Esophagus muscularis mucosa (tissue), 4 donors: Measurements from ENCODE around the gene ARAP3. TPM values are rescaled to one million over a fixed set of nuclear protein-coding genes. Genes with fewer than 3 reads are reported as not detected.

Source experiments
- DNase-seq: peaks from one replicate; pipeline ENCODE4 v3.0.0-alpha.2; 2017; ENCODE audit errors: extremely low spot score
- H3K27ac ChIP-seq, 4 donors: fragments of 200-600 bp; sonication (generic); replicated peaks in 1 of 4; 1 replicate in 3 of 4; 2 replicates in 1 of 4; pipeline ENCODE4 v1.5.1; 2016 to 2019; ENCODE audit warnings: mild to moderate bottlenecking in 1 of 4
- H3K27me3 ChIP-seq, 4 donors: fragments of 200-600 bp; sonication (generic); one replicate each; pipeline versions ENCODE4 v1.5.1 to v1.6.0; 2016 to 2019
- H3K36me3 ChIP-seq, 4 donors: fragments of 200-600 bp; sonication (generic); one replicate each; pipeline ENCODE4 v1.5.1; 2016 to 2019
- H3K4me1 ChIP-seq, 4 donors: fragments of 200-600 bp; sonication (generic); one replicate each; pipeline ENCODE4 v1.5.1; 2016 to 2019
- H3K4me3 ChIP-seq, 4 donors: fragments of 200-600 bp; sonication (generic); 1 replicate in 2 of 4; 2 replicates in 2 of 4; pipeline ENCODE4 v1.5.1; 2016 to 2019; ENCODE audit warnings: mild to moderate bottlenecking in 4 of 4, moderate library complexity in 1 of 4
- H3K9me3 ChIP-seq, 4 donors: fragments of 200-600 bp; sonication (generic); 1 replicate in 3 of 4; 2 replicates in 1 of 4; pipeline ENCODE4 v1.5.1; 2016 to 2019
- EP300 ChIP-seq: sonication (generic); formaldehyde crosslinking; IDR thresholded peaks from one replicate; pipeline ENCODE4 v1.6.1; 2017; ENCODE audit warnings: antibody characterized with exemption
- POLR2A ChIP-seq: fragments of 450-650 bp; IDR thresholded peaks from one replicate; pipeline ENCODE4 v1.6.1; 2017; ENCODE audit warnings: antibody characterized with exemption, moderate library complexity, mild to moderate bottlenecking, low read depth
- POLR2AphosphoS5 ChIP-seq, 2 donors: sonication (generic); formaldehyde crosslinking; IDR thresholded peaks; one replicate each; pipeline ENCODE4 v1.6.1; 2017; ENCODE audit warnings: antibody characterized with exemption in 2 of 2
- WGBS: methylation state at CpG from one replicate; pipeline ENCODE4 v1.1.5; 2018; 5-methylcytosine and 5-hydroxymethylcytosine counted together
- intact Hi-C: fragments of 100-400 bp; cut with DNase I; formaldehyde crosslinking; loops from one replicate; pipeline ENCODE4 v1.15.1; 2023
- total RNA-seq, 4 donors: library from RNA; depleted of rRNA; stranded (reverse); fragments of >200 nt; gene quantifications; one replicate each; pipeline versions ENCODE4 v1.1.0 to v1.2.1, GENCODE V29; 2016
- TF ChIP-seq, protein P1 (sequence below), 3 experiments: fragments of 200-600 bp in 2 of 3; fragments of 450-650 bp in 1 of 3; sonication (generic) in 2 of 3; IDR thresholded peaks; one replicate each; pipeline ENCODE4 v1.5.1; 2017 to 2019; ENCODE audit warnings: antibody characterized with exemption in 3 of 3, mild to moderate bottlenecking in 2 of 3, moderate library complexity in 1 of 3

The ARAP3 gene
- total RNA-seq, 4 donors from 2014 or later: 4.1 to 9.2 (median 7.6) TPM

DNA sequence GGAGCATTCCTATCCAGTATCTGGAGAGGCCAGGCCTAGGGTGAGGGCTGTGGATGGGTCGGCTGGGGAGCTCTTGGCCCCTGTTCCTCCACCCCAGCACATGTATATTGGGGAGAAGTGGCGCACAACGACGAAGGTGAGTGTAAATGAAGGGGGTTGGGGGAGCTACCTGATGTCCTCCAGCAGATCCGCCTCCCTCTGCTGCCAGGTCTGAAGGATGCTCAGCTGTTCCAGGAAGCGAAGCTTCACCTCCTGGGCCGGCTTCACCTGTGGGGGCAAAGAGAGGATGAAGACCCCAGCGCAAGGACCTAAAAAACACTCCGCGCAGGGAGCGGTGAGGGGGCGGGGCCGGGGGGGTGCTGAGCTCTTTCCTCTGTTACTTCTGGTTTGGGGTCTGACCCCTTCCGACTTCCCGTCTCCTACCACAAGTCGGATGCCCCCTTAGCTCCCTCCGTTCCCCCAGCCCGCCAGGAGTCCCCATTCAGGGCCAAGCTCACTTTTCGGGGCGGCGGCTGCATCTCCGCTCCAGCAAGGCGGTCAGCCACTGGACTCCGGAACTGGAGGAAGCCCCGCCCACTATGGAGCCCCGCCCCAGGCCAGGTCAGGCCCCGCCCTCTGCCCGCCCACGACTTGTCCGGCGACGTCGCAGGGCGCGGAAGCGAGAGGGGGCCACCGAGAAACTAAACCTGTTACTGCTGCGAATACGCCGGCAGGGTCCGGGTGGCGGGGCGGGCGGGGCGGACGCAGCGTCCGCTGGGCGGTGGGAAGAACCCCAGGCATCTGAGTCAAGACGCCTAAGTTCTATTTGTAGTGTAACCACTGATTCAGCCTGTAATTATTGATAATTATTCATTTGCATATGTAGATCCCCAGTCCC lies 30.9 kb downstream of the ARAP3 start, which contains the start of gene FCHSD1:
Gene FCHSD1 (minus strand): TSS at position 568 of the 877 bp plus-strand sequence. CDS start 50 bp downstream, at position 518.
- Histone ChIP-seq H3K4me1 (peaks cover 14 to 19% (median 17%) of the 10 kb centered on the region in 4 donors), H3K27me3 (no peaks in the 10 kb centered on the region), H3K9me3 (no peaks in the 10 kb centered on the region), H3K36me3 (peaks cover 0 to 40% (median 23%) of the 10 kb centered on the region in 4 donors), H3K4me3 (peak within 1 kb of the TSS; percentile 72 to 83 (median 78)), H3K27ac (peak within 1 kb of the TSS; percentile 50 to 67 (median 60))
- 5% methylated on average over 26 of the region's 50 CpGs for WGBS
- TF ChIP-seq, protein P1, sequence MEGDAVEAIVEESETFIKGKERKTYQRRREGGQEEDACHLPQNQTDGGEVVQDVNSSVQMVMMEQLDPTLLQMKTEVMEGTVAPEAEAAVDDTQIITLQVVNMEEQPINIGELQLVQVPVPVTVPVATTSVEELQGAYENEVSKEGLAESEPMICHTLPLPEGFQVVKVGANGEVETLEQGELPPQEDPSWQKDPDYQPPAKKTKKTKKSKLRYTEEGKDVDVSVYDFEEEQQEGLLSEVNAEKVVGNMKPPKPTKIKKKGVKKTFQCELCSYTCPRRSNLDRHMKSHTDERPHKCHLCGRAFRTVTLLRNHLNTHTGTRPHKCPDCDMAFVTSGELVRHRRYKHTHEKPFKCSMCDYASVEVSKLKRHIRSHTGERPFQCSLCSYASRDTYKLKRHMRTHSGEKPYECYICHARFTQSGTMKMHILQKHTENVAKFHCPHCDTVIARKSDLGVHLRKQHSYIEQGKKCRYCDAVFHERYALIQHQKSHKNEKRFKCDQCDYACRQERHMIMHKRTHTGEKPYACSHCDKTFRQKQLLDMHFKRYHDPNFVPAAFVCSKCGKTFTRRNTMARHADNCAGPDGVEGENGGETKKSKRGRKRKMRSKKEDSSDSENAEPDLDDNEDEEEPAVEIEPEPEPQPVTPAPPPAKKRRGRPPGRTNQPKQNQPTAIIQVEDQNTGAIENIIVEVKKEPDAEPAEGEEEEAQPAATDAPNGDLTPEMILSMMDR (IDR thresholded peaks at IDR 0.05): peak in 2 of 3 experiments; percentile 11 to 30
- TF ChIP-seq POLR2A: no peak
- no peak for TF ChIP-seq EP300
- peak; percentile 68 to 72 for TF ChIP-seq POLR2AphosphoS5 (IDR thresholded peaks at IDR 0.05)
- peak; percentile 98 for DNase-seq
- intact Hi-C loops: no loop called here

DNA sequence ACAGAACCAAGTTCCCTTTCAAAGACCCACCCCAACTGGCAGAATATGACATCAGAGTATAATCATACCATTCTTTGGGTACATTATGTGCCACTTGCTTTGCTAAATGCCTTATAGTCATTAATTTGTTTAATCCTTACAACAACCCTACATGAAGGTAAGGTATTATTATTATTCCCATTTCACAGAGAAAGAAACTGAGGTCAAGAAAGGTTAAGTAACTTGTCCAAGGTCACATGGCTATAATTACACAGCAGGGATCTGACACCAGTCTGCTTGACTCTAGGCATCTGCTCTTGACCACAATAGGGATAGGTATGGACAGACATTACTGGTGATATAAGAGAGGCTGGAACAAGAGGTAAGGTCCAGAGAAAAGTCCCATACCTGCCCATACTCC lies 32.1 kb downstream of the ARAP3 start:
- no peak overlapping the region for H3K27ac ChIP-seq
- H3K4me1 ChIP-seq: peaks cover 14 to 19% (median 17%) of the 10 kb centered on the region in 4 donors
- peaks cover 0 to 42% (median 20%) of the 10 kb centered on the region in 4 donors for H3K36me3 ChIP-seq
- H3K27me3 ChIP-seq: no peaks in the 10 kb centered on the region
- H3K9me3 ChIP-seq: no peaks in the 10 kb centered on the region
- no peak overlapping the region for H3K4me3 ChIP-seq
- TF ChIP-seq, protein P1 (IDR thresholded peaks at IDR 0.05): no peak
- no peak for TF ChIP-seq EP300
- no peak for TF ChIP-seq POLR2A
- TF ChIP-seq POLR2AphosphoS5 (IDR thresholded peaks at IDR 0.05): no peak
- DNase-seq: no peak
- intact Hi-C loops: no loop called here

DNA sequence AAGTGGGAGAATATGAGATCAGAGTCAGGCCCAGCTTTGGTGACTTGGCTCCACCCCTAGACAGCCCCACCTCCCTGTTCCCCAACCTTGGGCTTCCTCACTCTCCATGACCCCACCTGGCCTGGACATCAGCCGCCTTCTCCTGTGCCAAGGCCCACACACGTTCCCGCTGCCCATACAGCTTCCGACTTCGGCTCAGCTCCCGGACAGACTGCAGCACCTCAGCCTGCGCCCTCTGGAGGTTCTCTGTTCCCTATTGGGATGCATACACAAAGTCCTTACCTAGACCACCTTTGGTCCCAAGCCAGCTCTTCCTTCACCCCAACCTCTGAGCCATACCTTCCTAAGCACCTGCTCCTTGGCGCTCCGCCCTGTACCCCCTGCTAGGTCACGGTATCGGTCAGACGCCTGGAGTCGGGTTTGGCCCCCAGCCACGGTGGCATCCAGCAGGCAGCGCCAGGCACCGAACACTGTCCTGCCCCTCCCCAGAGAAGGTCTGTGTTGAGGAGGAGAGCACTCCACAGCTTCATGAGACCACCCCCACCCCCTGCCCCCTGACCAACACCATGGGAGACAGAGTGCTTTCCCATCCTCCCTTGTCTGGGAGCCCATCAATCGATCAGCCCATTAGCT lies 32.9 kb downstream of the ARAP3 start:
- no peak for DNase-seq
- Histone ChIP-seq H3K4me1 (peaks cover 14 to 19% (median 17%) of the 10 kb centered on the region in 4 donors), H3K4me3 (no peak overlapping the region), H3K27me3 (no peaks in the 10 kb centered on the region), H3K27ac (no peak overlapping the region), H3K36me3 (peaks cover 7 to 49% (median 25%) of the 10 kb centered on the region in 4 donors), H3K9me3 (no peaks in the 10 kb centered on the region)
- WGBS: 95% methylated on average over 17 of the region's 17 CpGs
- intact Hi-C loops: no loop called here
- no peak for TF ChIP-seq POLR2A
- TF ChIP-seq EP300: no peak
- TF ChIP-seq, protein P1 (IDR thresholded peaks at IDR 0.05): no peak
- no peak for TF ChIP-seq POLR2AphosphoS5 (IDR thresholded peaks at IDR 0.05)

DNA sequence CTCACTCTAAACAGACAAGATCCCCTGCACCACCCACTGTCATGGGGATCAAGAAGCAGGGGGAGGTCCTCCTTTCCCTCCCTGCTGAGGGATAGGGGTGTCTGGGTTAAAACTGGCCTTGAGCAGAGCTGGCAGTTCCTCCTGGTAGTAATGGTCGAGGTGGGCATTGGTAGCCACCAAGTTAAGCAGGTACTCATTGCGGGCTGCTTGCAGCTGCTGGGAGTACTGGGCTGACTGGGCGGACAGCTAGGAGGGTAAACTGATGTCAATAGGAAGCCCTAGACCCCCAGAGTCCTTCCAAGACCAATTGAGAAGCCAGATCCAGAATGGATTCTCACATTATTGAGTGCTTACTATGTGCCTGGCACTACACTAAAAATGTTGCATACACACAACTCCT lies 34.2 kb downstream of the ARAP3 start:
- Histone ChIP-seq H3K36me3 (peaks cover 9 to 56% (median 29%) of the 10 kb centered on the region in 4 donors), H3K27me3 (no peaks in the 10 kb centered on the region), H3K4me3 (no peak overlapping the region), H3K4me1 (peaks cover 14 to 19% (median 17%) of the 10 kb centered on the region in 4 donors), H3K27ac (no peak overlapping the region), H3K9me3 (no peaks in the 10 kb centered on the region)
- WGBS: 70% methylated on average over 3 of the region's 3 CpGs
- intact Hi-C loops: no loop called here
- no peak for DNase-seq
- no peak for TF ChIP-seq POLR2AphosphoS5 (IDR thresholded peaks at IDR 0.05)
- no peak for TF ChIP-seq POLR2A
- TF ChIP-seq, protein P1 (IDR thresholded peaks at IDR 0.05): no peak
- no peak for TF ChIP-seq EP300
